Activated CD8-positive, alpha-beta T cell treated with anti-CD3 and anti-CD28 coated beads, Interleukin-2, amount 10 ng/mL, durations not matched to agents 7 days and 5 days (primary cell): Measurements from ENCODE around the gene RBM10. TPM values are rescaled to one million over a fixed set of nuclear protein-coding genes. Genes with fewer than 3 reads are reported as not detected.
A peak's percentile ranks its signal among the peaks of the same experiment; 100 is the strongest.

Experiments
- ATAC-seq: fragments of 150-1000 bp; cut with Tn5 transposase; one replicate; pipeline ENCODE4 v1.10.0; 2021; ENCODE audit warnings: moderate library complexity
- CTCF ChIA-PET: fragments of 350-600 bp; sonication (Branson Sonifier 250); formaldehyde crosslinking; loops from one replicate; lab custom pipeline; 2021; ENCODE audit warnings: antibody characterized with exemption; lab: Charles Lee
- POLR2A ChIA-PET: fragments of 350-600 bp; sonication (Branson Sonifier 250); formaldehyde crosslinking; loops from one replicate; lab custom pipeline; 2021; ENCODE audit warnings: antibody characterized with exemption; lab: Charles Lee
- DNase-seq: peaks from one replicate; pipeline ENCODE4 v3.0.0-alpha.2; 2020
- H3K27ac Mint-ChIP-seq: one replicate; pipeline ENCODE4 v1.8.0; 2021; ENCODE audit warnings: mild to moderate bottlenecking, mixed read lengths
- H3K27me3 Mint-ChIP-seq: one replicate; pipeline ENCODE4 v1.8.0; 2021; ENCODE audit warnings: low read depth, mixed read lengths
- H3K36me3 Mint-ChIP-seq: one replicate; pipeline ENCODE4 v1.8.0; 2021; ENCODE audit warnings: low read depth, mixed read lengths
- H3K4me1 Mint-ChIP-seq: one replicate; pipeline ENCODE4 v1.8.0; 2021; ENCODE audit warnings: low read depth, mixed read lengths
- H3K4me3 Mint-ChIP-seq: one replicate; pipeline ENCODE4 v1.8.0; 2021; ENCODE audit warnings: mild to moderate bottlenecking, mixed read lengths
- H3K9me3 Mint-ChIP-seq: one replicate; pipeline ENCODE4 v1.8.0; 2022; ENCODE audit warnings: mixed read lengths; ENCODE audit not compliant: insufficient read depth
- total RNA-seq, 2 experiments: library from RNA; stranded (reverse); gene quantifications; one replicate each; pipeline ENCODE4 v1.2.3, GENCODE V29; 2021

RBM10 gene
- total RNA-seq, 2 experiments from 2014 or later, result 62.2 to 64.1 TPM

- CTCF ChIA-PET, result interaction anchor here (1.0 kb wide), 1 partner anchor 149 kb away, joined by 5 read pairs; no protein-coding TSS in a partner anchor
- Mint-ChIP-seq H3K27ac (peak overlapping the region; percentile 7), H3K36me3 (peaks cover 22% of the 10 kb centered on the region), H3K4me1 (peaks cover 24% of the 10 kb centered on the region), H3K9me3 (no peaks in the 10 kb centered on the region), H3K27me3 (no peaks in the 10 kb centered on the region), H3K4me3 (no peak overlapping the region)
- POLR2A ChIA-PET, result no interaction called here
- no peak for ATAC-seq
- no peak for DNase-seq
Observed at GRCh38 chrX:47235691-47236103, 90.7 kb downstream of the RBM10 start.

Other genes with a start within 250 kb of the RBM10 start
- gene JADE3, start 232.8 kb upstream of the RBM10 start, total RNA-seq, result under 1 TPM; 0.31 to 0.47 TPM
- gene RGN, start 66.8 kb upstream of the RBM10 start, total RNA-seq, result not detected
- 100 to 1,000 TPM in 1 of 2 experiments, 10 to 100 TPM in 1; 92.9 to 103 TPM for gene NDUFB11, start 519 bp upstream of the RBM10 start, total RNA-seq
- 100 to 1,000 TPM; 186 to 189 TPM for gene UBA1, start 48.6 kb downstream of the RBM10 start, total RNA-seq
- gene CDK16, start 73.5 kb downstream of the RBM10 start, total RNA-seq, result 10 to 100 TPM; 64.3 to 74.7 TPM
- 10 to 100 TPM; 55.3 to 60.9 TPM for gene USP11, start 87.8 kb downstream of the RBM10 start, total RNA-seq
- gene ZNF157, start 225.4 kb downstream of the RBM10 start, total RNA-seq, result under 1 TPM; 0.32 to 0.34 TPM